ENCODE measurements around the gene IMP4.

IMP4 gene

GRCh38 chr2:130376433-130377293 lies 34.0 kb downstream of the IMP4 start:
- TF ChIP-seq CTCF (conservative IDR thresholded peaks at IDR 0.05; ENCODE audit: low read depth), result no peak
- CTCF ChIA-PET, result no interaction called here
- DNase-seq (ENCODE audit: low spot score), result no peak
- no peak overlapping the region for H3K27ac ChIP-seq
- POLR2A ChIA-PET (ENCODE audit: low non-redundant PET), result interaction anchor here (0.6 kb wide), 1 partner anchor 22 kb away, joined by 3 read pairs; no protein-coding TSS in a partner anchor

GRCh38 chr2:130377491-130377890 lies 34.8 kb downstream of the IMP4 start:
- CTCF ChIA-PET, result no interaction called here
- no peak for DNase-seq (ENCODE audit: low spot score)
- H3K27ac ChIP-seq, result no peak overlapping the region
- POLR2A ChIA-PET (ENCODE audit: low non-redundant PET), result interaction anchor here (0.6 kb wide), 1 partner anchor 23 kb away, joined by 3 read pairs; no protein-coding TSS in a partner anchor
- TF ChIP-seq CTCF (conservative IDR thresholded peaks at IDR 0.05; ENCODE audit: low read depth), result no peak

GRCh38 chr2:130378206-130378897 lies 35.7 kb downstream of the IMP4 start:
- no peak for TF ChIP-seq CTCF (conservative IDR thresholded peaks at IDR 0.05; ENCODE audit: low read depth)
- no peak for DNase-seq (ENCODE audit: low spot score)
- H3K27ac ChIP-seq, result no peak overlapping the region
- ChIA-PET CTCF (no interaction called here), POLR2A (ENCODE audit: low non-redundant PET) (no interaction called here)

GRCh38 chr2:130378898-130379214 lies 36.2 kb downstream of the IMP4 start:
- ChIA-PET POLR2A (ENCODE audit: low non-redundant PET) (no interaction called here), CTCF (no interaction called here)
- no peak for TF ChIP-seq CTCF (conservative IDR thresholded peaks at IDR 0.05; ENCODE audit: low read depth)
- DNase-seq (ENCODE audit: low spot score), result no peak
- no peak overlapping the region for H3K27ac ChIP-seq

GRCh38 chr2:130380096-130380934 lies 37.6 kb downstream of the IMP4 start:
- H3K27ac ChIP-seq, result no peak overlapping the region
- ChIA-PET POLR2A (ENCODE audit: low non-redundant PET) (no interaction called here), CTCF (no interaction called here)
- DNase-seq (ENCODE audit: low spot score), result no peak
- TF ChIP-seq CTCF (conservative IDR thresholded peaks at IDR 0.05; ENCODE audit: low read depth), result no peak

- ChIA-PET POLR2A (ENCODE audit: low non-redundant PET) (no interaction called here), CTCF (no interaction called here)
- no peak for DNase-seq (ENCODE audit: low spot score)
- H3K27ac ChIP-seq, result no peak overlapping the region
- TF ChIP-seq CTCF (conservative IDR thresholded peaks at IDR 0.05; ENCODE audit: low read depth), result no peak
These were observed 38.4 kb downstream of the IMP4 start for GRCh38 chr2:130381145-130381544.
